Gastroesophageal sphincter (tissue), 4 donors: ENCODE measurements around the gene KIFC3. TPM values are rescaled to one million over a fixed set of nuclear protein-coding genes. Genes with fewer than 3 reads are reported as not detected.

ENCODE experiments used
- ATAC-seq: fragments of 150-250 bp; one replicate; pipeline ENCODE4 v1.9.1; 2016; ENCODE audit warnings: mild to moderate bottlenecking, moderate library complexity
- H3K27ac ChIP-seq, 4 donors: fragments of 200-600 bp; sonication (generic) in 3 of 4; 1 replicate in 3 of 4; 2 replicates in 1 of 4; pipeline ENCODE4 v1.5.1; 2016 to 2019
- H3K27me3 ChIP-seq: fragments of 200-600 bp; sonication (generic); one replicate; pipeline ENCODE4 v1.5.1; 2019
- H3K36me3 ChIP-seq, 2 donors: fragments of 200-600 bp; sonication (generic); one replicate each; pipeline ENCODE4 v1.5.1; 2019; ENCODE audit warnings: control low read depth in 1 of 2
- H3K4me1 ChIP-seq, 3 donors: fragments of 200-600 bp; sonication (generic); 1 replicate in 2 of 3; 2 replicates in 1 of 3; pipeline ENCODE4 v1.5.1; 2016 to 2019; ENCODE audit warnings: control low read depth in 2 of 3
- H3K4me3 ChIP-seq, 2 donors: fragments of 200-600 bp; sonication (generic); one replicate each; pipeline ENCODE4 v1.5.1; 2019; ENCODE audit warnings: mild to moderate bottlenecking in 1 of 2, moderate library complexity in 1 of 2
- H3K9me3 ChIP-seq, 3 donors: fragments of 200-600 bp; sonication (generic); one replicate each; pipeline ENCODE4 v1.5.1; 2017 to 2019; ENCODE audit warnings: control low read depth in 2 of 3
- EP300 ChIP-seq: sonication (generic); formaldehyde crosslinking; IDR thresholded peaks from one replicate; pipeline ENCODE4 v1.6.1; 2017; ENCODE audit warnings: antibody characterized with exemption, mild to moderate bottlenecking
- POLR2A ChIP-seq, 2 donors: fragments of 450-650 bp; IDR thresholded peaks; one replicate each; pipeline ENCODE4 v1.6.1; 2017; ENCODE audit warnings: antibody characterized with exemption in 2 of 2, mild to moderate bottlenecking in 2 of 2, moderate library complexity in 1 of 2
- POLR2AphosphoS5 ChIP-seq: sonication (generic); formaldehyde crosslinking; IDR thresholded peaks from one replicate; pipeline ENCODE4 v1.6.1; 2017; ENCODE audit warnings: antibody characterized with exemption
- WGBS, 2 donors: methylation state at CpG; one replicate each; pipeline ENCODE4 v1.1.5; 2018; ENCODE audit warnings: low coverage in 1 of 2; 5-methylcytosine and 5-hydroxymethylcytosine counted together
- total RNA-seq, 4 donors: library from RNA; depleted of rRNA; stranded (reverse); fragments of >200 nt; gene quantifications; one replicate each; pipeline ENCODE4 v1.1.0, GENCODE V29; 2016
- TF ChIP-seq, protein P1 (sequence below), 4 experiments: fragments of 200-600 bp in 2 of 4; fragments of 450-650 bp in 2 of 4; sonication (generic) in 1 of 4; IDR thresholded peaks; one replicate each; pipeline ENCODE4 v1.5.1; 2017 to 2019; ENCODE audit warnings: antibody characterized with exemption in 4 of 4, mild to moderate bottlenecking in 2 of 4, moderate library complexity in 2 of 4

KIFC3 gene
- total RNA-seq, 4 donors from 2014 or later = 17.4 to 78.4 (median 36.2) TPM

DNA sequence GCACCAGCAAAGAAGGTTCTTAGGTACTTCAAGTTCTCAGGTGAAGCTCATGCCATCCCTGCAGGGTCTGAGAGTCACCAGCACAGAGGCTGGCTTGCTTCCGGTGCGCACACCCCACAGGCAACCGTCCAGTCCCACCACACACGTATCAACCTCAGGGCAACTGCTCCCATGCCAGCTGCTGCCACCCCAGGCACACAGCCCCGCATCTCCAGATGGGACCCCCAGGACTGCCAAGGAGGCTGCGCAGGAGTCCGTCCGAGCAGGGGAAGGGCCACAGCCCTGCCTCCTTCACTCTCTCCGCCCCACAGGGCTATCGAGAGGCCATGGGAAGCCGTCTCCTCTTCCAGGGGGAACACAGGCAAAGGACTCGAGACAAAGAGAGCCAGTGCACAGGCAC, 13.3 kb downstream of the KIFC3 start:
- 92% methylated on average over 5 of the region's 12 CpGs; no CpG with 5 or more reads in 1 of the 2 donors for WGBS, 2 donors
- Histone ChIP-seq H3K27me3 (no peaks in the 10 kb centered on the region), H3K4me1 (peaks cover 0 to 41% (median 3%) of the 10 kb centered on the region in 3 donors), H3K36me3 (peaks cover 0 to 89% of the 10 kb centered on the region in 2 donors), H3K4me3 (no peak overlapping the region), H3K9me3 (no peaks in the 10 kb centered on the region), H3K27ac (no peak overlapping the region)
- TF ChIP-seq POLR2A (IDR thresholded peaks at IDR 0.05) (no peak), POLR2AphosphoS5 (no peak), EP300 (no peak)
- TF ChIP-seq, protein P1, sequence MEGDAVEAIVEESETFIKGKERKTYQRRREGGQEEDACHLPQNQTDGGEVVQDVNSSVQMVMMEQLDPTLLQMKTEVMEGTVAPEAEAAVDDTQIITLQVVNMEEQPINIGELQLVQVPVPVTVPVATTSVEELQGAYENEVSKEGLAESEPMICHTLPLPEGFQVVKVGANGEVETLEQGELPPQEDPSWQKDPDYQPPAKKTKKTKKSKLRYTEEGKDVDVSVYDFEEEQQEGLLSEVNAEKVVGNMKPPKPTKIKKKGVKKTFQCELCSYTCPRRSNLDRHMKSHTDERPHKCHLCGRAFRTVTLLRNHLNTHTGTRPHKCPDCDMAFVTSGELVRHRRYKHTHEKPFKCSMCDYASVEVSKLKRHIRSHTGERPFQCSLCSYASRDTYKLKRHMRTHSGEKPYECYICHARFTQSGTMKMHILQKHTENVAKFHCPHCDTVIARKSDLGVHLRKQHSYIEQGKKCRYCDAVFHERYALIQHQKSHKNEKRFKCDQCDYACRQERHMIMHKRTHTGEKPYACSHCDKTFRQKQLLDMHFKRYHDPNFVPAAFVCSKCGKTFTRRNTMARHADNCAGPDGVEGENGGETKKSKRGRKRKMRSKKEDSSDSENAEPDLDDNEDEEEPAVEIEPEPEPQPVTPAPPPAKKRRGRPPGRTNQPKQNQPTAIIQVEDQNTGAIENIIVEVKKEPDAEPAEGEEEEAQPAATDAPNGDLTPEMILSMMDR (IDR thresholded peaks at IDR 0.05) = no peak
- no peak for ATAC-seq

DNA sequence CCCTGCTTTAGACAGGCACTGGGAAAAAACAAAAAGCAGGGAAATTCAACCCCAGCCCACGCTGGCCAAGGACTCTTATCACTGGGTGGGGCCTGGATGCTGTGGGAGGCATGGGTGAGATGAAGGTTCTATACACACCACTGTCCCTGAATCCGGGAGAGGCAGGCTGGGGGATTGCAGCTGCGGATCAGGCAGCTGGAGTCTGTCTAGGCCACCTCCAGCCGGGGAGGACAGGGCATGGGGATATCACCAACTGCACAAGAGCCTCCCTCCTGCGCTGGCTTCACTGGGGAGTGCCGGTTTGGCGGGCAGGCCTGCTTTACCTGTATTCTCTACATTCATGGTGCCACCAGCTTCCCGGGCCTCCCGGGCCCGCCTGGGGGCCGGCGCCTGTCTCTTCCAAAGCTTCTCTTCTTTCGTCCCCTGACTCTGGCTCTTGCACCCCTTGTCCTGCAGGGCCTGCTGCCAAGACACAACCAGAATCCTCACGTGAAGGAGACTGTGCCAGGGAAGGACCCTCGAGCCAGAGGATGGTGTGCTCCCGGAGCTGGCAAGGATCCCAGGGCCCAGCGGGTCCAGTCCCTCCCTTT, 13.9 kb downstream of the KIFC3 start:
- Histone ChIP-seq H3K4me1 (peaks cover 0 to 41% (median 3%) of the 10 kb centered on the region in 3 donors), H3K36me3 (peaks cover 0 to 88% of the 10 kb centered on the region in 2 donors), H3K4me3 (no peak overlapping the region), H3K9me3 (no peaks in the 10 kb centered on the region), H3K27ac (peak overlapping the region in 2 of 4 donors; percentile 55 to 60), H3K27me3 (no peaks in the 10 kb centered on the region)
- WGBS, 2 donors = 53 to 60% methylated on average over 2 of the region's 17 CpGs
- TF ChIP-seq POLR2A (IDR thresholded peaks at IDR 0.05) (no peak), POLR2AphosphoS5 (no peak), EP300 (no peak)
- TF ChIP-seq, protein P1 (IDR thresholded peaks at IDR 0.05) = no peak
- no peak for ATAC-seq

DNA sequence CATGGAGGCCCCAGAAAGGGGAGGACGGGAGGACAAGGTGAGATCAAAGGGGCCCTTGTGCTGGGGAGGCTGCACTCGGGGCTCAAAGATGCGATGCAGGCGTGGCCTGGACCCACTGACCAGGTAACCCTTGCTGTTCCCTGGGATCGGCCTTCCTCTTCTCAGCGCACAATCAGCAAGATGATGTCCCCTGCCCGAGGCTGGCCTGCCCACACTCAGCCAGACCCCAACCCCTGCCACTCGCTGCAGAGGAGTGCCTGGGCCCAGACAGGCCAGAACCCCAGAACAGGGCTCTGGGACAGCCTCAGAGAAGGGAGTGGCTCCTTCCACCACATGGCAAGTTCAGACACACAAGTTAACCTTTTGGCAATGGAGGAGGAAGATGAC, 14.8 kb downstream of the KIFC3 start:
- TF ChIP-seq POLR2AphosphoS5 = no peak
- TF ChIP-seq, protein P1 (IDR thresholded peaks at IDR 0.05) = no peak
- no peak for TF ChIP-seq EP300
- TF ChIP-seq POLR2A (IDR thresholded peaks at IDR 0.05) = no peak
- H3K27ac ChIP-seq = peak overlapping the region in 3 of 4 donors; percentile 28 to 60 (median 55)
- no peak for ATAC-seq
- H3K4me1 ChIP-seq = peaks cover 0 to 41% (median 3%) of the 10 kb centered on the region in 3 donors
- H3K27me3 ChIP-seq = no peaks in the 10 kb centered on the region
- no peak overlapping the region for H3K4me3 ChIP-seq
- WGBS, 2 donors = 76% methylated on average over 5 of the region's 8 CpGs; no CpG with 5 or more reads in 1 of the 2 donors
- H3K36me3 ChIP-seq = peaks cover 0 to 87% of the 10 kb centered on the region in 2 donors
- H3K9me3 ChIP-seq = no peaks in the 10 kb centered on the region

DNA sequence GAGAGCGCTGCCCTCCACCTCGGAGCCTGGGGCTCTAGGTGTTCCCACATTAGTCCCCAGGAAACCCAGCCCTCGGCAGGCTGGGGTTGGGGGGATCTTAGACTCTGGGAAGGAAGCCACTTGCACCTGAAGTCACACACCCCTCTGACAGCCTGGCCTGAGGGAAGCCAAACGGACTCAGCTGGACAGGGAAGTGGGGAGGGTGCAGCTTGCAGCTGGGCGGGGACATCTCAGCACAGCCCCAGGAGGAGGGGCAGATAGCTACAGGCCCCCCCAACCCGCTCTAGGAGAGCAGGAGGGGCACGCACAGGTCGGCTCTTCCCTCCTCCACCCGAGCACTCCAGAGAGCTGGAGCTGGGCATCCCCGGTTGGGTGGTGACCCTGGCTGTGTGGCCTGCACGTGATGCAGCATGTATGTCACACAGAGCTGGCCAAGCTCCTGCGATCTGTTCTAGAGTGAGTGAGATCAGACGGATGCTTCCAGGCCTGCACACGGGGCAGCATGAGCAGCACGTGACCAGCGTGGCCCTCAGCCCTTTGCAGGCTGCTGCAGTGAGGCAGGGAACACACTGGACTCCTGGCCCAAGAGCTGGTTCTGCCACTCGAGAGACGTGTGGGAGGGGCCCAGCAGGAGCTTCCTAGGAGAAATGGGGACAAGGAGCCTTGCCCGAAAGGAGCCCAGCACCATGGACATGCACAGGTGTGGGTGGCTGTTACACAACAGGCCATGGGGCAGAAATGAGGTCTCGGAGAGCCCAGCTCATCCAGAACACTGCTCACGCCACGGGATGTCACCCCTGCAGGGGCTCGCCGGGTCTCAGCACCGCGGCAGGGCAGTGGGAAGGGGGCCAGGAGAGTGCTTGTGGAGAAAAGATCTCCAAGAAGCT, 15.4 kb downstream of the KIFC3 start:
- ATAC-seq = peak; percentile 90
- no peaks in the 10 kb centered on the region for H3K27me3 ChIP-seq
- peak overlapping the region in 3 of 4 donors; percentile 54 to 60 (median 55) for H3K27ac ChIP-seq
- peaks cover 0 to 86% of the 10 kb centered on the region in 2 donors for H3K36me3 ChIP-seq
- 20 to 69% methylated on average over 1 to 11 of the region's 26 CpGs for WGBS, 2 donors
- H3K4me3 ChIP-seq = no peak overlapping the region
- TF ChIP-seq, protein P1 (IDR thresholded peaks at IDR 0.05) = no peak
- no peak for TF ChIP-seq POLR2A (IDR thresholded peaks at IDR 0.05)
- no peak for TF ChIP-seq POLR2AphosphoS5
- no peak for TF ChIP-seq EP300
- H3K4me1 ChIP-seq = peaks cover 0 to 40% (median 3%) of the 10 kb centered on the region in 3 donors
- H3K9me3 ChIP-seq = no peaks in the 10 kb centered on the region
